CD4-positive, alpha-beta T cell treated with Interleukin-21 for 1 hour (primary cell): Measurements from ENCODE around the gene SELENOP.
"Not testable (repeated sequence)": the region's sequence is repeated elsewhere in the genome, so short reads cannot be mapped to it uniquely, and the experiment has no call there.

ENCODE experiments used
- DNase-seq: peaks from one replicate; pipeline ENCODE4 v3.0.0-alpha.2; 2020

Gene SELENOP

DNA sequence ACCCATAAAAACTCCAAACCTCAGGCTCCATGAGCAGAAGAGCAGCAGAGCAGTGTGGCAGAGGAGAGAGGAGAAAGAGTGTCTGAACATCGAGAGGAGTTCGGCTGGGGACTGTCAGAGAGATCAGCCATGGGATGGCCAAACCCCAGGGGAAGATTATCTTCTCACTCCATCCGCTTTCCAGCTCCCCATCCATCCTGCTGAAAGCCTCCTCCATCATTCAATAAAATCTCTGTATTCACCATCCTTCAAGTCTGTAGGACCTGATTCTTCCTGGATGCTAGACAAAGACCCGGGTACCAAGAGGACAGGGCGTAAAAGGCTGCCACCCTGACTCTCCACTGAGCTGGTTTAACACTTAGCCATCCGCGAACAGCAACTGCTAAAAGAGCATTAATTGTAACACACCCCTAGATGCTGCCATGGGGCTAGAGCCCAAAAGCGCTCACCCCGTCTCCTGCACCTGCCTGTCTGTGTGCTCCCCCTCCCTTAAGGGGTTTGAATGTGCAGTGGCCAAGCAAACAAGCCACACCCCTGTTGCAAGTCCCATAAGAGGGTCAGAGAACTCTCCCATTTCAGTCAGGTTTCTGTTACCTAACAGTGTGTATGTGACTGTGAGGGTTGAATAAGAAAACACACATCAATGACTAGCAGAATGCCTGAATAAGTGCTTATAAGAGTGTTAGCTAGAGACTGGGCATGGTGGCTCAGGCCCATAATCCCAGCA is 13.9 kb upstream of the SELENOP start:
- no peak for DNase-seq

DNA sequence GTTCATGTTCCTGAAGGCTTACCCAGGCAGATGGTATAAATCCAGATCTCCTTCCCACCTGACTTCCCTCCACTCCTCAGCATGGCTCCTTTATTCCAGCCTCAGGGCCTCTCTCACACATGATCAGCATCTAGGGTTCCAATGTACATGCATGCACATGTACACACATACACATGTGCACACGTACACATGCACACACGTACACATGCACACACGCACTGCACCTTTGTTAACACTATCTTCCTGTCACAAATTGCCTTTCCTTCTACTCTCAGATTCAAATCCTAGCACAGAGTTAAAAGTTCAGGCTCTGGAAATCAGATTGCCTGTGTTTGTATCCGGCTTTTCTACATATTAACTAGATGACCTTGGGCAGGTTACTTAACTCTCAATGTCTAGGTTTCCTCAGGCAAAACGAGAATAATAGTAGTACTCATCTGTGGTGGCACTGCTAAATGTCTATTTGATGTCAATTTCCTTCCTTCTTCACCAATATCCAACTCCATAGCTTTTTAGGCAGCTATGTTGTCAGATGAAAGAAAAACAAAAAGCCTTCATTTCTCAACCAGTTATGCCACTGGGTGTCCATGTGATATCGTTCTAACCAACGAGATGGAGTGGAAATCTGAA is 12.8 kb upstream of the SELENOP start:
- no peak for DNase-seq

DNA sequence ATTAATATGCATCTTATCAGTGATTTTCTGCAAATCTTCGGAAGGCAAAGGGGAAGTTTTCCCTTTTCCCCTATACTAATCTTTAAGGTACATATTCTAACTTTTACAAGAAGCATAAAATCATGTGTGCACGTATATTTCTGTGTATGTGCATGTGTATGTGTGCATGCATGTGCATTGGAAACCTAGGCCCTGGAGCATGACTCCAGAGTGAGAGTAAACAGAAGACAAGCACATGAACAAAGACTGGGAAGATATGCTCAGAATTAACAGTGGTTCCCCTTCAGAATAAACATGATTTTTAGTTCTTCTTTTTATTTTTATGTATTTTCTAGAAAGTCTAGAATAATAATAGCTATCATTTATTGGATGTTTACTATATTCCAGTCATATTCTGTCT is 10.9 kb upstream of the SELENOP start:
- no peak for DNase-seq

DNA sequence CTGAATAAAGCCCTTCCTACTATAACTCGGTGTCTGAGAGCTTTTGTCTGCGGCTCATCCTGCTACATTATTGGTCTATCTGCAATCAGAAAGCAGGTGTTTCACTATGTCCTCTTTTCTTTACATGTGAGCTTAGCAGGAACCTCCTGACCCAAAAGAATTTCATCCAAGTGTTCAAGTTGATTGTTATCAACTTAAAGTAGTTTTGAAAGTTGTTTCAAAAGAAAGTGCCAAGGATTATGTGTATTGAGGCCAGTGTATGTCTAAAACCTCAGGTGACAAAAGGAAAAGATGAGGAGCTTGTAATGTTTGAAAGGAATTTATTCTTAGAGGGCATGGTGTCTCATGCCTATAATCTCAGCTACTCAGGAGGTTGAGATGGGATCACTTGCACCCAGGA is 8.1 kb upstream of the SELENOP start:
- no peak for DNase-seq

DNA sequence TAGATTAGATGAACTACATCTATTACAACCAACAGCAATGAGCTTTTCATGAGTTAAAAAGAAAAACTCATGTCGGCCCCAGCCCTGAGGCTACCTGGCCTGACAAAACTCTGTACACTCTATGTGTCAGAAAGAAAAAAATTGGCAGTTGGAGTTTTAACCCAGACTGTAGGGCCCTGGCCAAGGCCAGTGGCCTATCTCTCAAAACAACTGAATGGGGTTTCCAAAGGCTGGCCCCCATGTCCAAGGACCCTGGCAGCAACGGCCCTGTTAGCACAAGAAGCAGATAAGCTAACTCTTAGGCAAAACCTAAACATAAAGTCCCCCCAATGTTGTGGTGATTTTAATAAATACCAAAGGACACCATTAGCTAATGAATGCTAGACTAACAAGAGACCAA is 4.9 kb upstream of the SELENOP start:
- DNase-seq: not testable (repeated sequence)

DNA sequence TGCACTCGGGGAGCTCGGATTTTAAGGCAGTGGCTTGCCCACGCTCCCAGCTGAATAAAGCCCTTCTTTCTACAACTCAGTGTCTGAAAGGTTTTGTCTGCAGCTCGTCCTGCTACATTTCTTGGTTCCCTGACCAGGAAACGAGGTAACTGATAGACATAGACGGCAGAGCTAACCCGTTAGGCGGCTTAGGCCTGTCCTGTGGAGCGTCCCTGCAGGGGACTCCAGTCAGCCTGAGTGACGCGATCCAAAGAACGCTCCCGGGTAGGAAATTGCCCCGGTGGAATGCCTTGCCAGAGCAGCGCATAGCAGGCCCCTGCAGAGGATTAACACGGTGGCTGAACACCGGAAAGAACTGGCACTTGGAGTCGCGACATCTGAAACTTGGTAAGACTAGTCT is 1.8 kb upstream of the SELENOP start:
- no peak for DNase-seq

DNA sequence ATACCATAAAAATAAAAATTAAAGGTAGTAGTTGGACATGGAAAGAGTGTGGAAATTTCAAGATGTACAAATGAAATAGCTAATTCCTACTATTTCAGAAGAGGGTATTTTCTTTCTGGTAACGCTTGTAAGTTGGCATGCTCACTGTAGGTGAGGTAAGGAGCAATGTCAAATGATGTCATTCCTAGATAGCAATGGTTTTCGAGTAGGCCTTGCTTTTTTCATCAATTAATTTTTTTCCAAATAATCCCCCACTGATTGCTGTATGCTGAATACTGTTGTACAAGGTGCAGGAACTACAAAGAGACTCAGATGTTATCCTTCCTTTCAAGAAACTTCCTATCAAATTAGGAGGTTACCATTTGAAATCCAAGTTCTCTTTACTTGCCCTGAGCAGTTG is 928 bp upstream of the SELENOP start:
- no peak for DNase-seq

DNA sequence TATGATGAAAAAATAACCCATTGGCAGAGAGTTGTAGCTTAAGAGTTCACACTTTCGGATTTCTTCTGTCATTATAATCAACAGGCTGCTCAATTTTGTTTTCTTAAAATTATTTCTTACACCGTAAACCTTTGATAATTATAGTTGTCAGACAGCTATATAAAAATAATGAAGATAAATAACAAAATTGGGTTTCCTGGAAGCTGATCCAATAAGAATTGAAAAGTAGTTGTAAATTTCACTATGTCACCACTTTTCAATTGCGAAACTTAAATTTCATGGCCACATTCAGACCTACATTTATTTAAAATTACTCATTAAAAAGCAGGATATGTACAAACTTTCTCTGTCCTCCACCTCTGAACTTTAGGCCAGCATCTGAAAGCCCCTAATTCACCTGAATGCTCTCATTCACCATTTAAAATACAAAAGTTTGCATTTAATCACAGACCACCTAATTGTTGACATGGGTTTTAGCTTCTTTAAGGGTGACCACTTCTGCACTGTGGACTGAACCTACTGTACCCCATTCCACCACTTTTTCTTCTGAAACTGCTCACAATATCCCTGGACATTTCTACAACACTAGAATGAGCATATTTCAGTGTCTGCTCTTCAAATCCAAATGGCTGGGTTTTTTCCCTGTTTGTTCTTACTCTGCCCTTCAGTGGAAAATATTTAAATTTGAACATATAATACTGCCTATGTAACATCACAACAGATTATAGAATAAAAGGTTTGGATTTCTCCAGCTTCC is 680 bp downstream of the SELENOP start:
- DNase-seq: no peak

DNA sequence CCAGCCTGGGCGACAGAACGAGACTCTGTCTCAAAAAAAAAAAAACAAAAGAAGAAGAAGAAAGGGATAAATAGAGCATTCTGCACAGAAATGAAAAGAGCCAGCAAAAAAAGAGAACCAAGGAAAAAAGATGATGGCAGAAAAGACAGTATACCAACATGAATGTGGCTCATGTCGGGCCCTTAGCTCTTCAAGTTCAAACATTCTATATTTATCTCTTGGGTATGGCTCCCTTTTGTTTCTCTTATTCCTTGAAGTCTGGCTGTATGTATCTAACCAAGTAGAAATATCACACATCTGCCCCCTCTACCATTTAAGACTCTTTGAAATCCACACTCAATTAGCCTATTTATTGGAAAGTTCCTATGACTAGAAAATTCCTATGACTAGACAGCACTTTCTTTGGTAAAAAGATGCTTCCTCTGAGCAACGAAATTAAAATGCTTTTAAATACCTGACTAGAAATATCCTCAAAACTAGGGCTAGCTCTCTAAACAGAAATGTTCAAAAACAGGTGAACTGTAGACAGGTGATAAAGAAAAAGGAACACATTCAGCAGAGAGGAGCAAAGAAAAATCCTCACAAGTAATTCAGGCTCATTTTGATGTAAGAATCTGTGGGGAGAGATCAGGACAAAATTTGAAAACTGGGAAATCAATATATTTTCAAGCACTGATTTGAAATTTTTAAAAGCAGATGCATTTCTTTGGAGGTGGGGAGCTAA is 2.6 kb downstream of the SELENOP start:
- DNase-seq: no peak

DNA sequence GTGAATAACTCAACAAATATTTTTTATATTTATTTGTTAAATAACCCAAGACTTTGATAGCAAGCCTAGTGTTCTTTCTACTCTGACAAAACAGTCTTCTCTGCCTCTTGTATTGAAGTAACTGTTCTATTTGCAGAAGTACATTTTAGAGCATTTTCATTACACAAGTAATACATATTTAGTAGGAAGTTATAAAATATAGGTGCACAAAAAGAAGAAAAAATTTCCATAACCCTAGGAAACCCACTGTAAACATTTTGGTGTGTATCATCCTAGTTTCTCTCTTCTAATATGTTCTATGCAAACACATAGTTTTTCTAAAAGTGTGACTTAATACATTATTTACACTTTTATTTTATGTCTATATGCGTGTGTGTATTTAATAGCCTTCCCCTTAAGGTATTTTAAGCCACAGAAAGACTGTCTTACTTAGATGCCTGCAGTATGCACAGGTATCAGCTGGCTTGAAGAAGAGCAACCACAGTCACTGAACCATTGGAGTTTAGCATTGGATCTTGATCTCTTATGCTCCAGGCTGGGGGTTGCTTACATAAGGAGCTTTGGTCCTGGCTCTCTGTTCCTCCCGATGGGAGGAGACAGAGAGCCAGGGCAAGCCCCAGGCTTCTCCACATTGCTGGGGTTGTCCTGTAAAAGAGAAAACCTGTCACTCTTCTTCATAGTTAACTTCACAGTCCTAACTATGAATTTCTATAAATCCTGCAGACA is 3.8 kb downstream of the SELENOP start:
- no peak for DNase-seq

DNA sequence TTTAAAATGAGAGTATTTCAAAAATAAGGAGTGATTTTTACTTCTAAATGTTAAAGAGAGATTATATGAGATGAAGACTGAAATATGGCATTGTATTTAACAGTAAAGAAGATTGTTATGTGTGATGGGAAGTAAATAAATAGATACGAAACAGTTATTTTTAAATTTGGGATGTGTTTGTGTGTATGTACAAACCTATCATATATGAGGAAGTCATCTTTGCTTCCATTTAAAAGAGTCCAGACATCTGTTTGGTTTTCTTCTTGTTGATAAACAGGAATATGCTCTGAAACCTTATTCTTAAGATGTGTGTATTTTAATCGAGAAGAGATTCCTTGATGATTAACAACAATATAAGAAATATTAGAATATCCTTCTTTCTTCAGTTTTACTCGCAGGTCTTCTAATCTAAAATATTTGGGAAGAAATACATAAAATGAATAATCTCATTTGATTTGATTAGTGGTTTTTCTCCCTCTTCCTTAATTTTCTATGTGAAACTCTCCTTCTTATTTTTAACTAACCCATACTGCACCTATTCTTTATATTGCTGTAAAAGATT is 4.9 kb downstream of the SELENOP start:
- DNase-seq: no peak

DNA sequence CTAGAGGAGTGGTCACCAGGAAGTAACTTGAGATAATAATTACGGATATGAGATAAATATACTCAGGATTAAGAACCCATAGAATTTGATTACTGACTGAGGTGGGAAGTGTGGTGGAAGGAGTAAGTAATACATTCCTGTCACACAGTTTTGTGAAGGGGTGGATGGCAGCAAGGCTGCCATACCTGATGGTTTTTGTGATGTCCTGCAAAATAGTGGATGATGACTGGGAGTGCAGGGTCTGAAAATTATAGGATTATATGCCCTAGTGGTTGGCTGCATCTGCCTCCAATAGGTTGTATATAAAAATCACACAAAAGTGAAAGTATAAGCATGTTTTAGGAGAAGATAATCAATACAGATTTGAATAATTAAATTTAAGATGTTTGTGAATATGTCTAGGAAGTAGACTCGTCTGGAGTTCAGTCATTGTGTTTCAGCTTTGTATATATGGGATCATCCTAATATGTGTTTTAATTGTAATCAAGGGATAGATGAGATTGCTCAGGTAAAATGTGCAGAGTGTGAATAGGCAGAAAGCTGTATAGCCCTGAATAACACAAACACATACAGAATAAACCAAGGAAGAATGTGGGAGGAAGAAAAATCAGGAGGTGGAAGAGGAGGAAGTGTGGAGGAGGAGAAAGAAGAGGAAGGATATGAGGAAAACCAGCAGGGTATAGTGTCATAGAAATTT is 5.5 kb downstream of the SELENOP start:
- no peak for DNase-seq

DNA sequence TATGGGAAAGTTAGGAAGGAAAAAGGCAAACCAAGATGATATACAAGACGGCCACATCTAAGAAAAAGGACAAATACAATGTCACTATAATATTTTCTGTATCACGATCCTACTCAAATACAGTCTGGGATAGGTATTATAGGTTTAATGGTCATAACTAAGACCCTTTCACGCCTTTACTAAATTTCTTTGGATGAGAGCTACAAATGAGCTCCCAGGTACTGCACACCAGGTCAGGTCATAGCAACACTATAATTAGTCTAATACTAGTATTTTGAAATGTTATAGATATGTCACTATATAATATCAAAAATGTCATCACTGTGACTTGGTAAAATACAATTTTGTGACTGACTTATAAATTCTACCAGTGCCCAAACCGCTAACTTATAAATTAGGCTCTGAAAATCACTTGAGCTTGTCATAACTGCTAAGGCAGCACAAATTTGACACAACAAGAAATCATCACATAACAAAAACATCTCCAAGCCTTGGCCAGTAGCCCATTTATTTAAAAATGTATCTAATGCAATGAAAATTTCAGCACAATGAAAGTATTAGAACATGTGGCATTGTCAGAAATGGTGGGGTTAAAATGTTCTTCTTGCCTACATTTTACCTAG is 6.9 kb downstream of the SELENOP start:
- no peak for DNase-seq

DNA sequence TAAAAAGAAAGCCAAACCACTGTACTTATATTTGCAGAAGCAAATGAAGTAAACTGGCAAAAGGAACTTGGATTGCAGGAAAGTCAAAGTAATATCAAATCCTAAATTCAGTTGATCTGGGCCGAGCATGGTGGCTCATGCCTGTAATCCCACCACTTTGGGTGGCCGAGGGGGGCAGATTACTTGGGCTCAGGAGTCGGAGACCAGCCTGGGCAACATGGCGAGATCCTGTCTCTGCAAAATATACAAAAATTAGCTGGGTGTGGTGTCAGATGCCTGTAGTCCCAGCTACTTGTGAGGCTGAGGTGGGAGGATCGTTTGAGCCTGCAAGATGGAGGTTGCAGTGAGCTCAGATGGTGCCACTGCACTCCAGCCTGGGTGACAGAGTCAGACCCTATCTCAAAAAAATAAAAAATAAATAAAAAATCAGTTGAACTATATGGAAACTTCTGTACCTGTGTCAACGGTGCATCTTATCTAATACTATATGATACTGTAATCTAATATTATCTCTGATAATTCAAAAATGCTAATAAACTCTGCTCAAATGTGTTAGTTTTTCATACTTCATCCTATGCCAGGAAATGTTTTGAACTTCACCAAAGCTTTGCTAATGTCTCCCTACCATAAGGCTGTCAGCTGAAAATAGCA is 10.1 kb downstream of the SELENOP start:
- no peak for DNase-seq

DNA sequence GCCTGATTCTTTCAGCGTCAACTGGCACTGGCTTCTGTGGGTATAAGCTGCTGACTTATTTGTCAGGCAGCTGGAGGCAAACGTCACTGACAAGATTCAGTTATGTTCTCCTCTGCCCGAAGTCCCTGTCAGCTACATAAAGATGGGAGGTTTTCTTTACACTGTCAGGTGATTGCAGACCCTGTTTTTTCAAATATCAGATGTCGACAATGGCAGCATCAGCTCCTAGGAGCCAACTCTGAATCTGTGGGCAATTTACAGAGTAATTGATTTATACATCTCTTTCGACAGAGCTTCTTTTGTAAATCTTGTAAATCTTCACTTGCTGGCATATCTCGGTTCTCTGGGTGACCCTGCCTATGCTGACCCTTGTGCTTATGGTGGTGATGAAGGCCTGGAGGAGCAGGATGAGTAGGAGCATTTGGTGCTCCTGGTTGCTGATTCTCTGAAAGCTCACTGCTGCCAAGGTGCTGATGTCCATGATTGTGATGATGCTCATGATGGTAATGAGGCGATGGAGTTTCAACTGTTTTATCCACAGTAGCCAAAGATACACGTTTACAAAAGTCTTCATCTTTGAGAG is 10.9 kb downstream of the SELENOP start:
- no peak for DNase-seq

DNA sequence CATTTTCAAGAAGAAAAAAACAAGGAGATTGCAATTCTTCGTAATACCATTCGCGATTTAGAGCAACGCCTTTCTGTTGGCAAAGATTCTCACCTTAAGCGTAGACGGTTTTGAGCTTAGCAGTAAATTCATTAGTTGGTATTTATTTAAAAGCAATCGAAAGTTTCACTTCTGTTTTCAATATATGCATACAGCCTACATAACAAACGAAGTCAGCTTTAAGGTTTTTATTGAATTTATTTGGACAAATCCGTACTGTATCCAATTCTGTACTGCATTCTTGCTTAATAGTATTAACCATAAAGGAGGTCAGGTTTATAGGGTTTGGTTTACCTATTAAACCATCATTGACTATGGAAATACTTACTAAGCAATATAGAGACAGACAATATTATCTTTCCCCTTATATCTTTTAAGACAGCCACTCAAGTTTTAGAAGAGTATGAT is 12.0 kb downstream of the SELENOP start:
- no peak for DNase-seq

DNA sequence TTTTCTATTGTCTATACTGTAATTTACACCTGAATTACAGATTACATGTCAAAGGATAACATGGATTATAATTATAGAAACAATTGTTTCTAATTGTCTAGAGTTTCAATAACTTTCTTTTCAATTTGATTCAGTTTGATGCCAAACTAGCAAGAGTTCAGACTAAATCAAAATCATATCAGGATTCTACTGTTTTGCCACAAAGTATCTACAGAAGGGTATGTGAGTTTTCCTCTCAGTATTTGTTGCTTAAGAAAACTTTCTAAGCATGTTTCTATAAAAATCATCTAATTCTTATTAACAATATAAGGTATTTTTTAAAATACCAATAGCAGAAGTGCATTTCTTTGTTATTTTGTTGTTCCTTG is 12.5 kb downstream of the SELENOP start:
- no peak for DNase-seq

DNA sequence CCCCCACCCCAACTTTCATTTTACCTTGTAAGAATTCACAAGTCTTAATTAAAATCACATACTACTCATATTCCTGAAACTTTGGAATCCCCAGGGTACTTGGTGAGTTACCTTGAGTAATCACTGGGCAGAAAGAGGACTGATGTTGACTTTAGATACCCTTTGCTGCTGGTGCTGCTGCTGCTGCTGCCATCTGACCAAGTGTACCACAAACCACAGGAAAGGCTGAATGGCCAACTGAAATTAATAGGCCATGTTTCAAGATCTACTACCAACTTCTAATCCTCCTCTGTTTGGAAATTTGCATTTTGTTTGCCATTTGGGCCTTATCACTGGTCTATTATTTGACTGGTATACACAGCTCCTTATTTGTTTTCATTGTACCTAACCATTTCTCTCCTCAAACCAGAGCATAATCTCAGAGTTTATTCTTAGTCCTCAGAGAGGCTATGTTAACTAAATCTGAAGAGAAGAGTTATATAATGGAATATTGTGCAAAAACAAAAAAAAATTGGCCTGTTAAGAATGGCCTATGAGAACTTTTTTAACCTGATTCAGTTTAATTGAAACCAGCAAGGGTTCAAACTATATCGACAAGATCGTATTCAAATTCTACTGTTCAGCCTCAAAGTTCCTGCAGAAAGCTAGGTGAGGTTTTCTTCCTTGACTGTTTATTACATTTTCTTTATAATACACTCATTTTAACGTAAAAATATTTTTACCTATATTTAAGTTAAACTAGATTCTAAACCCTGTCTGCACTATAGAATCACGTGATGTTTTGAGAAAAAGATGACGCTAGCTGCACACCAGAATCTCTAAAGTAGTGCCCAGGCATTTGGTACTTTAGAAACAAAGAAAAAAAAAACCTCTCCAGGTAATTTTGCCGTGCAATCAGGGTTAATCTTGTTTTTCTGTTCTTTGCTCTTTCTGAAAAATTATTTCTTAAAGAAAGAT is 13.1 kb downstream of the SELENOP start:
- DNase-seq: no peak

DNA sequence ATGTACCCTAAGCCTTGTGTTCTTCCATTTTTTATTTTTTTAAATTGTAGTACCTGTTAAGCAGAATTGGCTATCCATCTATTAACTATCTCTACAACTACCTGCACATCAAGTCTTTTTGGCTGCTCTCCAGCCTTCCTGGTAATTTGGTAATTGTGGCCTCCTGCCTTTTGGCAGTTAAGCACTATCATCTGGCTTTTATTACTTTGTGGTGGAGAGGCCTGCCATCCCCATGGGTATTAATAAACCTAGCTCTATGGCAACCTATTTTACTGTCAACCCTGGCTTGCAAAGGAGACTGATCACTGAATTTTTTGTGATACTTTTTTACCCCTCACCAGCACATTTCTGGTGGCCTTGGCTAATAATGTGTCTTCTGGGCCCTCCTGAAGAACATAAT is 20.5 kb downstream of the SELENOP start:
- DNase-seq: no peak
